Measurements from ENCODE around the gene PRTG.

DNA sequence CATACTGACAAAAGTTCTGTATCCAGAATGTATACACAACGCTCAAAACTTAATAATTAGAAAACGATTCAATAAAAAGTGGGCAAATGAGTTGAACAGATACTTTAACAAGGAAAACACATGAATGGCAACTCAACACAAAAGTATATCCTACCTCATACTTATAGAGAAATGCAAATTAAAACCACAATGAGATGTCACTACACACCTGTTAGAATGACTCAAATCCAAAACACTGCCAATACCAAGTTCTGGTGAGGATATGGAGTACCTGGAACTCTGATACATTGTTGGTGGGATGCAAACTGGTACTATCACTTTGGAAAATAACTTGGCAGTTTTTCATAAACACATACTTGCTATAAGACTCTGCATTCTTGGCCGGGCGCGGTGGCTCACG lies 42.1 kb downstream of the PRTG start:
- TF ChIP-seq, protein P1, sequence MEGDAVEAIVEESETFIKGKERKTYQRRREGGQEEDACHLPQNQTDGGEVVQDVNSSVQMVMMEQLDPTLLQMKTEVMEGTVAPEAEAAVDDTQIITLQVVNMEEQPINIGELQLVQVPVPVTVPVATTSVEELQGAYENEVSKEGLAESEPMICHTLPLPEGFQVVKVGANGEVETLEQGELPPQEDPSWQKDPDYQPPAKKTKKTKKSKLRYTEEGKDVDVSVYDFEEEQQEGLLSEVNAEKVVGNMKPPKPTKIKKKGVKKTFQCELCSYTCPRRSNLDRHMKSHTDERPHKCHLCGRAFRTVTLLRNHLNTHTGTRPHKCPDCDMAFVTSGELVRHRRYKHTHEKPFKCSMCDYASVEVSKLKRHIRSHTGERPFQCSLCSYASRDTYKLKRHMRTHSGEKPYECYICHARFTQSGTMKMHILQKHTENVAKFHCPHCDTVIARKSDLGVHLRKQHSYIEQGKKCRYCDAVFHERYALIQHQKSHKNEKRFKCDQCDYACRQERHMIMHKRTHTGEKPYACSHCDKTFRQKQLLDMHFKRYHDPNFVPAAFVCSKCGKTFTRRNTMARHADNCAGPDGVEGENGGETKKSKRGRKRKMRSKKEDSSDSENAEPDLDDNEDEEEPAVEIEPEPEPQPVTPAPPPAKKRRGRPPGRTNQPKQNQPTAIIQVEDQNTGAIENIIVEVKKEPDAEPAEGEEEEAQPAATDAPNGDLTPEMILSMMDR (IDR thresholded peaks at IDR 0.05) = no peak
- TF ChIP-seq POLR2A (IDR thresholded peaks at IDR 0.05; ENCODE audit: low read depth) = no peak
- TF ChIP-seq EP300 (IDR thresholded peaks at IDR 0.05) = no peak
